Measurements from ENCODE around the gene MAPRE2.

DNA sequence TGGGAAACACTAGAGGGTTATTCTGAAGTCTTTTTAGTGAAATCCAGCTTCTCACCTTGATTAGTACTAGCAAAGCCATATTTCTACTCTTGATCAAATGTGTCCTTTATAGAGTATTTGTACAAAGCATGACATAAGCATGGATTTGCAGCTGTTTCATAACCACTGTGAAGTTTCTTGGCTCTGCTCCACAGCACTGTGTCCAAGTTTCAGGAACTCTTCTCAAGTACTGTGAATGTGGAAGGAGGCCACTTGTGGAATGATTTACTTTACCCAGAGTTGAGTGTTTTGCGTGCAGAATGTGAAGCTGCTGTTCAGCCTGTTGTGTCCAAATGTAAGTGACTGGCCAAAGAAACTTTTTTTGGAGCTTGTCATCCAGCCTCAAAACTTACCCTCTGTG, 16.2 kb upstream of the MAPRE2 start:
- TF ChIP-seq GATA2 (IDR thresholded peaks at IDR 0.05; ENCODE audit: low read depth, low read length) (no peak), GATA3 (IDR thresholded peaks at IDR 0.05; ENCODE audit: low read depth, low read length) (no peak)
